AG09309 (cell line): Measurements from ENCODE around the gene NPB.

Experiments
- DNase-seq: peaks from one replicate; pipeline ENCODE4 v3.0.0-alpha.2; 2010; ENCODE audit warnings: low read depth
- H3K4me3 ChIP-seq: 2 replicates; pipeline ENCODE4 v1.5.1; 2011; ENCODE audit warnings: mild to moderate bottlenecking, low read depth, low read length, moderate library complexity; ENCODE audit not compliant: control insufficient read depth
- TF ChIP-seq, protein P1 (sequence below): IDR thresholded peaks from 2 replicates; pipeline ENCODE4 v1.5.1; 2011; ENCODE audit warnings: mild to moderate bottlenecking, low read depth, low read length, inconsistent platforms; ENCODE audit not compliant: insufficient read depth, control insufficient read depth; ENCODE audit errors: missing control alignments

NPB gene

DNA sequence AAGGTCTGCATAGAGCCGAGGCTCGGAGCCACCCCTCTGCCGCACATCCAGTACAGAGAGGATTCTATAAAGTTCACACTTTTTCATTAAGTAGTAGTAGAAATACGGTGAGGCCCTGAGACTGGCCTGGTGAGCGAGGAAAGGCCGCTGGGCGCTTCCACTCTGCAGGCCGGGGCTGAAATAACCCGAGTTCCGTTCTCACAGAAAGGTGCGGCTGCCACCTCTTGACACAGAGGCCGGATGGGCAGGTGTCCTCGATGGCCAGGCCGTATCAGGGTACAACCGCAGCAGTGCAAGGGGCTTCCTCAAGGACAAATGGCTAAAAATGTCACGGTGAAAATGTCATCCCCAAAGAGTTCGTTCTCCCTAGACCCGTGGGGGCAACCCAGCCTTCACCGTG is 9.9 kb downstream of the NPB start:
- H3K4me3 ChIP-seq, result no peak overlapping the region
- TF ChIP-seq, protein P1, sequence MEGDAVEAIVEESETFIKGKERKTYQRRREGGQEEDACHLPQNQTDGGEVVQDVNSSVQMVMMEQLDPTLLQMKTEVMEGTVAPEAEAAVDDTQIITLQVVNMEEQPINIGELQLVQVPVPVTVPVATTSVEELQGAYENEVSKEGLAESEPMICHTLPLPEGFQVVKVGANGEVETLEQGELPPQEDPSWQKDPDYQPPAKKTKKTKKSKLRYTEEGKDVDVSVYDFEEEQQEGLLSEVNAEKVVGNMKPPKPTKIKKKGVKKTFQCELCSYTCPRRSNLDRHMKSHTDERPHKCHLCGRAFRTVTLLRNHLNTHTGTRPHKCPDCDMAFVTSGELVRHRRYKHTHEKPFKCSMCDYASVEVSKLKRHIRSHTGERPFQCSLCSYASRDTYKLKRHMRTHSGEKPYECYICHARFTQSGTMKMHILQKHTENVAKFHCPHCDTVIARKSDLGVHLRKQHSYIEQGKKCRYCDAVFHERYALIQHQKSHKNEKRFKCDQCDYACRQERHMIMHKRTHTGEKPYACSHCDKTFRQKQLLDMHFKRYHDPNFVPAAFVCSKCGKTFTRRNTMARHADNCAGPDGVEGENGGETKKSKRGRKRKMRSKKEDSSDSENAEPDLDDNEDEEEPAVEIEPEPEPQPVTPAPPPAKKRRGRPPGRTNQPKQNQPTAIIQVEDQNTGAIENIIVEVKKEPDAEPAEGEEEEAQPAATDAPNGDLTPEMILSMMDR, result no peak
- no peak for DNase-seq

DNA sequence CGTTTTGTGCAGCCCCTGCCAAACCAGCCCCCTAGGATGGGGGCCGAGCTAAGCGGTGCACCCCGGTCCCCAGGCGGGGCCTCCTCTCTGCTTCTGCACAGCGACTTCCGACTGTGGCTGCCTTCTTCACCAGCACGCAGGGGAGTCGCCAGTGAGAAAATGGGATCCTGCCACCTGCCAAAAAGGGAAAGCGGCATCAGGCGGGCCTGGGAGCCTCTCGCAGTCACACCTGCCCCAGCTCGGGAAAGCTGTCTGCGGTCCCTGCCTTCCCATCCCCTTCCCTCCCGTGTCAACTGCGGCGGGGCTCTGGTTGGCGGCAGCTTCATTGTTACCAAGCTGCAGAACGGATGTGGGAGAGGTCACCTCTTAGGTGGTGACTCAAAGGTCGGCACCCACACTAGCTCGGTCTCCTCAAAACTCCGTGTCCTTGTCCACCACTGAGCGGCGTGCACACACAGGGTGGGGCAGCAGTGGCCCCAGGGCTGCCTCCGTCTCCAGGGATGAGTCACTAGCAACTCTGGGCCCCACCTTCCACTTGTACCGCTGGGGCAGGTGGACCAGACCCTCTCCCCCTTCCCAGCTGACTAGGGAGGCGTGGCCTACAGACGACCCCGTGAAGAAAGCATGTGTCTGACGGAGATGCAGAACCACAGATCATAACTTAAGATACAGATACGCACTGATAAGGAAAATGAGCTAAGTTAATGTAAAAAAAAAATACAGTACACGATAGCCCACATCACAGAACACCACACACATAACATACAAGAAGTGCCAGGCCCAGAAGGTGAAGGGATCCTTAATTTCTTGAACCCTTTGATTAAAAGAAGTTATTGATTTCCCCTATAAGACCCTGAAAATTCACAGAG is 10.6 kb downstream of the NPB start:
- no peak overlapping the region for H3K4me3 ChIP-seq
- no peak for DNase-seq
- TF ChIP-seq, protein P1, result no peak

DNA sequence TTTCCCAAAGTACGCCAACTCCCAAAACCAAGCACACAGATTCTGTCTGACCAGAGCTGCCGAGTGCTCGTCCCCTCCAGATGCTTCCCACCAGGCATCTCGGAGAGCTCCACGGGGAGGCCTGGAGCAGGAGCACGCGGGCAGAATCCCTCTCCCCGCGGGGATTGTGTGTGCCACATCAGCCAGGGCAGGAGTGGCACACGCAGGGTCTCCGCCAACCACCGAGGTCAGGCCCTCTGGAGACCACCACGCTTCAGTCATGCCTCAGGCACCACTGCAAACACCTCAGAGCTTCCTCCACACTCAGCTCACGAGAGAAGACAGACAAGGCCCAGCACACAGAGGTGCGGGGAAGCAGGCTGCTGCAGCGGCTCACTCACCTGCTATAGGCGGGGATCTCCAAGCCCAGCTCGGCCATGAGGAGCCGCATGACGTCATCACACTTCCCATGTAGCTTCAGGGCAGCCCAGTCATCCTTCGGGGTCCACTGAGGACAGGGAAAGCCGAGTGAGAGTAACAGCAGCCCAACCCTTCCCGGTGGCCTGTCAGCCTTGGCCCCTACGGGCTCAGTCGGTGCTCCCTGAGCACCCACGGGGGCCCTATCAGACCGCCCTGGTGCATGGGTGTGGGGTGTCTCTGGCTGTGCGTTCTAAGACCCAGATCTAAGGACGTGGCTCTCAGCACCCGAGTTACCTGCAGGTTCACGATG is 11.5 kb downstream of the NPB start:
- no peak overlapping the region for H3K4me3 ChIP-seq
- DNase-seq, result no peak
- TF ChIP-seq, protein P1, result no peak

DNA sequence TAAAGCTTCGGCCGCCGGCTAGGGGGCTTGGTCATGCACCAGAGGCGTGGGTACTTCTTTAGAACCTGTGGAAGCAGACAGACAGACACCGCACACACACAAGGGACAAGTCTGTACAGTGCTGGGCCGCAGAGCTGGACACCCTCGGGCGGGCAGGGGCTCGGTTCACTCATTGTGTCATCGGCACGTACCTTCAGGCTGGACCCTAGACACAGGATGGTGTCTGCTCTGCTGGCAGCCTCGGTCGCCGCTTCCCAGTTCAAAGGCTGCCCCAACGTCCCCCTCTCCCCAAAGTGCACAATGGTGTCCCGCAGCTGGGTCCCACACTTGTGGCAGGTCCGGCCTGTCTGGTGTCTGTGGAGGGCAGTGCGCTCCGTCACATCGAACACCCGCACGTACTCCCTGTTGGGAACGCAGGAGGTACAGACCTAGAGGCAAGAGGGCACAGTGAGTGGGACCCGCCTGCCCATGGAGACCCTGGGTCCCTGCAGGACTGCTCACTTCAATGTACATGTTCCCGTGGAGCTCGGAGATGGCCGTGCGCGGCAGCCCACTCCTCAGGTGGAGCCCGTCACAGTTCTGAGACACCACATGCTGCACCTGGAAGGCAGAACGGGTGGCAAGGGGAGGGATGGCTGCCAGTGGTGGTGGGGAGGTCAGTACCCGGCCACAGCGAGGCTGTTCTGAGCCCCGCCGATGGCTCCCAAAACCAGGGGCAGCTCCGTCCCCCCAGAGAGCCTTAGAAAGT is 12.2 kb downstream of the NPB start:
- H3K4me3 ChIP-seq, result no peak overlapping the region
- TF ChIP-seq, protein P1, result no peak
- no peak for DNase-seq

DNA sequence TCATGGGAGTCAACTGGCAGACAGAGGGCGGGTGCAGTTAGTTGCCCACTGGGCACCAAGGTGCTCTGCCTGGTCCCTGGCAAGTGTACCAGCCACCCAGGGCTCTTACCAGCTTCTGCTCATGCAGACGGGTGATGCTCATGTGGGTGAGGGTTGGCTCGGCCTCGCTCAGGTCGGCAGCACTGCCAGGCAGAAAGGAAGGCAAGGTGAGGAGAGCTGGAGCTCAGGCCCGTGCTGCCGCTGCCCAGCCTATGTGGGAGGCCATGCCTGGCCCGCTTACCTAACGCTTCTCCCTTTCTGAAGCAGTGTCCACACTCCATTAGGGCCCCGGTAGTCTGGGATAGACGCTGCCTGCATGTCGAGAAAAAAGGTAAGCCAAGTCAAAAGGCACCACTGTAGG is 13.3 kb downstream of the NPB start:
- TF ChIP-seq, protein P1, result no peak
- DNase-seq, result no peak
- H3K4me3 ChIP-seq, result no peak overlapping the region

DNA sequence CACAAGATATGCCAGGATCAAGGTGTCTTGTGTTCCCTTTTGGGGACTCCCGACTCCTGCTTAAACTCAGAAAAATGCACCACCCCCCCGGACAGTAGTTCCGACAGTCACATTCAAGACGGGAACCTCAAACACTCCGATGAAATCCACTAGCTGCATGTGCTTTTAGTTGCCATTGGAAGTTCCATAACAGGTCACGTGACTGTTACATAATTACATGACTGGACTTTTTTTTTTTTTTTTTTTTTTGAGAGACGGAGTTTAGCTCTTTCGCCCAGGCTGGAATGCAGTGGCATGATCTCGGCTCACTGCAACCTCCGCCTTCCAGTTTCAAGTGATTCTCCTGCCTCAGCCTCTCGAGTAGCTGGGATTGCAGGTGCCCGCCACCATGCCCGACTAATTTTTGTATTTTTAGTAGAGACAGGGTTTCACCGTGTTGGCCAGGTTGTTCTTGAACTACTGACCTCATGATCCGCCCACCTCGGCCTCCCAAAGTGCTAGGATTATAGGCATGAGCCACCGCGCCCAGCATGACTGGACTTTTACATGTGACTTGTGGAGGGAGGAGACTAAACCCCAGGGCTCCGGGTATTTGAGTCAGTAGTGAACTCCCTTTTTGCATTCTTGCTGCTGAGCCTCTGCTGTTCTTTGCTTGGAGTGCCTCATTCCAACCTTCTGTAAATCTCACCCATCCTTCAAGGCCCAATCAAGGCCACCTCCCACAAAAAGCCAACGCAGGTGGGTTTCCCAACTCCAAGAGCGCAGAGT is 14.4 kb downstream of the NPB start:
- peak overlapping the region; percentile 49 for H3K4me3 ChIP-seq
- TF ChIP-seq, protein P1, result no peak
- DNase-seq, result peak; percentile 53
